ENCODE measurements around the gene RWDD2A.

RWDD2A gene

GRCh38 chr6:83192871-83193746, at the start of gene RWDD2A, which contains the start of gene PGM3:
TSS of gene RWDD2A (plus strand) at chr6:83193357. CDS start at chr6:83194452, 1,095 bp downstream.
TSS of gene PGM3 (minus strand) at chr6:83193265. CDS start at chr6:83191012, 2,253 bp downstream.
- Histone ChIP-seq H3K9me3 (ENCODE audit: control insufficient read depth in 2 of 2, low read length in 2 of 2) (no peaks in the 10 kb centered on the region), H3K4me3 (ENCODE audit: low read length in 2 of 2) (peak within 1 kb of the TSS; percentile 88 to 97), H3K36me3 (ENCODE audit: control insufficient read depth in 2 of 2, insufficient read depth in 2 of 2, low read length in 2 of 2) (peaks cover 11 to 15% of the 10 kb centered on the region in 2 donors)

GRCh38 chr6:83151114-83151513, 42.0 kb upstream of the RWDD2A start:
- H3K4me1 ChIP-seq (ENCODE audit: control insufficient read depth, insufficient read depth, low read length) = no peaks in the 10 kb centered on the region
- H3K9ac ChIP-seq (ENCODE audit: low read length in 2 of 2) = no peak overlapping the region
- H3K27ac ChIP-seq (ENCODE audit: low read length) = no peak overlapping the region
- H3K27me3 ChIP-seq (ENCODE audit: control insufficient read depth in 1 of 2, insufficient read depth in 2 of 2, low read length in 2 of 2) = no peaks in the 10 kb centered on the region
- H3K4me3 ChIP-seq (ENCODE audit: low read length in 2 of 2) = no peak overlapping the region
- H3K36me3 ChIP-seq (ENCODE audit: control insufficient read depth in 2 of 2, insufficient read depth in 2 of 2, low read length in 2 of 2) = peaks cover 17 to 24% of the 10 kb centered on the region in 2 donors
- H3K9me3 ChIP-seq (ENCODE audit: control insufficient read depth in 2 of 2, low read length in 2 of 2) = no peaks in the 10 kb centered on the region

More at GRCh38 chr6:83192871-83193746, at the start of gene RWDD2A, which contains the start of gene PGM3:
- H3K4me1 ChIP-seq (ENCODE audit: control insufficient read depth, insufficient read depth, low read length) = peaks cover 4% of the 10 kb centered on the region
- no peaks in the 10 kb centered on the region for H3K27me3 ChIP-seq (ENCODE audit: control insufficient read depth in 1 of 2, insufficient read depth in 2 of 2, low read length in 2 of 2)
- peak within 1 kb of the TSS; percentile 42 for H3K27ac ChIP-seq (ENCODE audit: low read length)
- peak within 1 kb of the TSS; percentile 83 to 88 for H3K9ac ChIP-seq (ENCODE audit: low read length in 2 of 2)

GRCh38 chr6:83152913-83153312, 40.2 kb upstream of the RWDD2A start:
- Histone ChIP-seq H3K27me3 (ENCODE audit: control insufficient read depth in 1 of 2, insufficient read depth in 2 of 2, low read length in 2 of 2) (no peaks in the 10 kb centered on the region), H3K9ac (ENCODE audit: low read length in 2 of 2) (no peak overlapping the region), H3K36me3 (ENCODE audit: control insufficient read depth in 2 of 2, insufficient read depth in 2 of 2, low read length in 2 of 2) (peaks cover 15 to 22% of the 10 kb centered on the region in 2 donors), H3K4me3 (ENCODE audit: low read length in 2 of 2) (no peak overlapping the region), H3K4me1 (ENCODE audit: control insufficient read depth, insufficient read depth, low read length) (no peaks in the 10 kb centered on the region), H3K9me3 (ENCODE audit: control insufficient read depth in 2 of 2, low read length in 2 of 2) (no peaks in the 10 kb centered on the region), H3K27ac (ENCODE audit: low read length) (no peak overlapping the region)

GRCh38 chr6:83153883-83154521, 39.2 kb upstream of the RWDD2A start:
- H3K9me3 ChIP-seq (ENCODE audit: control insufficient read depth in 2 of 2, low read length in 2 of 2) = no peaks in the 10 kb centered on the region
- peaks cover 14 to 22% of the 10 kb centered on the region in 2 donors for H3K36me3 ChIP-seq (ENCODE audit: control insufficient read depth in 2 of 2, insufficient read depth in 2 of 2, low read length in 2 of 2)
- no peak overlapping the region for H3K4me3 ChIP-seq (ENCODE audit: low read length in 2 of 2)
- no peak overlapping the region for H3K9ac ChIP-seq (ENCODE audit: low read length in 2 of 2)
- H3K27me3 ChIP-seq (ENCODE audit: control insufficient read depth in 1 of 2, insufficient read depth in 2 of 2, low read length in 2 of 2) = no peaks in the 10 kb centered on the region
- no peak overlapping the region for H3K27ac ChIP-seq (ENCODE audit: low read length)
- no peaks in the 10 kb centered on the region for H3K4me1 ChIP-seq (ENCODE audit: control insufficient read depth, insufficient read depth, low read length)

GRCh38 chr6:83155794-83156193, 37.4 kb upstream of the RWDD2A start:
- H3K27ac ChIP-seq (ENCODE audit: low read length) = no peak overlapping the region
- no peaks in the 10 kb centered on the region for H3K27me3 ChIP-seq (ENCODE audit: control insufficient read depth in 1 of 2, insufficient read depth in 2 of 2, low read length in 2 of 2)
- no peaks in the 10 kb centered on the region for H3K4me1 ChIP-seq (ENCODE audit: control insufficient read depth, insufficient read depth, low read length)
- H3K36me3 ChIP-seq (ENCODE audit: control insufficient read depth in 2 of 2, insufficient read depth in 2 of 2, low read length in 2 of 2) = peaks cover 22 to 36% of the 10 kb centered on the region in 2 donors
- no peaks in the 10 kb centered on the region for H3K9me3 ChIP-seq (ENCODE audit: control insufficient read depth in 2 of 2, low read length in 2 of 2)
- H3K9ac ChIP-seq (ENCODE audit: low read length in 2 of 2) = no peak overlapping the region
- no peak overlapping the region for H3K4me3 ChIP-seq (ENCODE audit: low read length in 2 of 2)

- Histone ChIP-seq H3K4me3 (ENCODE audit: low read length in 2 of 2) (no peak overlapping the region), H3K4me1 (ENCODE audit: control insufficient read depth, insufficient read depth, low read length) (no peaks in the 10 kb centered on the region), H3K27ac (ENCODE audit: low read length) (no peak overlapping the region), H3K9me3 (ENCODE audit: control insufficient read depth in 2 of 2, low read length in 2 of 2) (no peaks in the 10 kb centered on the region), H3K27me3 (ENCODE audit: control insufficient read depth in 1 of 2, insufficient read depth in 2 of 2, low read length in 2 of 2) (no peaks in the 10 kb centered on the region), H3K36me3 (ENCODE audit: control insufficient read depth in 2 of 2, insufficient read depth in 2 of 2, low read length in 2 of 2) (peaks cover 24 to 28% of the 10 kb centered on the region in 2 donors), H3K9ac (ENCODE audit: low read length in 2 of 2) (no peak overlapping the region)
These were observed 33.0 kb upstream of the RWDD2A start for GRCh38 chr6:83160167-83160566.

GRCh38 chr6:83167726-83168278, 25.4 kb upstream of the RWDD2A start:
- Histone ChIP-seq H3K27me3 (ENCODE audit: control insufficient read depth in 1 of 2, insufficient read depth in 2 of 2, low read length in 2 of 2) (no peaks in the 10 kb centered on the region), H3K9me3 (ENCODE audit: control insufficient read depth in 2 of 2, low read length in 2 of 2) (no peaks in the 10 kb centered on the region), H3K4me1 (ENCODE audit: control insufficient read depth, insufficient read depth, low read length) (no peaks in the 10 kb centered on the region), H3K4me3 (ENCODE audit: low read length in 2 of 2) (no peak overlapping the region), H3K36me3 (ENCODE audit: control insufficient read depth in 2 of 2, insufficient read depth in 2 of 2, low read length in 2 of 2) (peaks cover 51% of the 10 kb centered on the region in 2 donors), H3K27ac (ENCODE audit: low read length) (no peak overlapping the region), H3K9ac (ENCODE audit: low read length in 2 of 2) (no peak overlapping the region)

- Histone ChIP-seq H3K36me3 (ENCODE audit: control insufficient read depth in 2 of 2, insufficient read depth in 2 of 2, low read length in 2 of 2) (peaks cover 51 to 56% of the 10 kb centered on the region in 2 donors), H3K4me1 (ENCODE audit: control insufficient read depth, insufficient read depth, low read length) (no peaks in the 10 kb centered on the region), H3K27ac (ENCODE audit: low read length) (no peak overlapping the region), H3K9me3 (ENCODE audit: control insufficient read depth in 2 of 2, low read length in 2 of 2) (no peaks in the 10 kb centered on the region), H3K9ac (ENCODE audit: low read length in 2 of 2) (no peak overlapping the region), H3K4me3 (ENCODE audit: low read length in 2 of 2) (no peak overlapping the region), H3K27me3 (ENCODE audit: control insufficient read depth in 1 of 2, insufficient read depth in 2 of 2, low read length in 2 of 2) (no peaks in the 10 kb centered on the region)
These were observed 24.6 kb upstream of the RWDD2A start for GRCh38 chr6:83168556-83168955.

- Histone ChIP-seq H3K4me1 (ENCODE audit: control insufficient read depth, insufficient read depth, low read length) (no peaks in the 10 kb centered on the region), H3K4me3 (ENCODE audit: low read length in 2 of 2) (no peak overlapping the region), H3K27ac (ENCODE audit: low read length) (no peak overlapping the region), H3K9me3 (ENCODE audit: control insufficient read depth in 2 of 2, low read length in 2 of 2) (no peaks in the 10 kb centered on the region), H3K36me3 (ENCODE audit: control insufficient read depth in 2 of 2, insufficient read depth in 2 of 2, low read length in 2 of 2) (peaks cover 52 to 58% of the 10 kb centered on the region in 2 donors), H3K9ac (ENCODE audit: low read length in 2 of 2) (no peak overlapping the region), H3K27me3 (ENCODE audit: control insufficient read depth in 1 of 2, insufficient read depth in 2 of 2, low read length in 2 of 2) (no peaks in the 10 kb centered on the region)
These were observed 24.1 kb upstream of the RWDD2A start for GRCh38 chr6:83169106-83169505.

GRCh38 chr6:83169511-83169910, 23.6 kb upstream of the RWDD2A start:
- Histone ChIP-seq H3K36me3 (ENCODE audit: control insufficient read depth in 2 of 2, insufficient read depth in 2 of 2, low read length in 2 of 2) (peaks cover 56 to 60% of the 10 kb centered on the region in 2 donors), H3K27ac (ENCODE audit: low read length) (no peak overlapping the region), H3K4me3 (ENCODE audit: low read length in 2 of 2) (no peak overlapping the region), H3K9ac (ENCODE audit: low read length in 2 of 2) (no peak overlapping the region), H3K27me3 (ENCODE audit: control insufficient read depth in 1 of 2, insufficient read depth in 2 of 2, low read length in 2 of 2) (no peaks in the 10 kb centered on the region), H3K9me3 (ENCODE audit: control insufficient read depth in 2 of 2, low read length in 2 of 2) (no peaks in the 10 kb centered on the region), H3K4me1 (ENCODE audit: control insufficient read depth, insufficient read depth, low read length) (no peaks in the 10 kb centered on the region)
